SK-N-SH (cell line): ENCODE results near the gene SF3A1. TPM values are rescaled to one million over a fixed set of nuclear protein-coding genes. Genes with fewer than 3 reads are reported as not detected.

ENCODE experiments used
- CTCF ChIA-PET: fragments of 300-600, 350-600 bp; formaldehyde crosslinking; extraction: SDS; loops from one replicate; lab custom pipeline; 2021; lab: Yijun Ruan, JAX
- POLR2A ChIA-PET: fragments of 350-600 bp; sonication (Branson Sonifier 250); formaldehyde crosslinking; extraction: SDS; loops from one replicate; lab custom pipeline; 2020; ENCODE audit warnings: antibody characterized with exemption, inconsistent platforms; lab: Yijun Ruan, JAX
- DNase-seq: peaks from one replicate; pipeline ENCODE4 v3.0.0; 2012
- H2AFZ ChIP-seq: fragments of 200-600 bp; sonication (generic); 2 replicates; pipeline ENCODE4 v1.8.1; 2016; ENCODE audit warnings: antibody characterized with exemption, mild to moderate bottlenecking, low read depth
- H3F3A ChIP-seq: fragments of 200-600 bp; sonication (generic); replicated peaks from 2 replicates; pipeline ENCODE3; 2016; ENCODE audit warnings: antibody characterized with exemption, mild to moderate bottlenecking; ENCODE audit not compliant: insufficient read depth
- H3K27ac ChIP-seq, 2 experiments: fragments of 200-500 bp in 1 of 2; fragments of 200-600 bp in 1 of 2; sonication (Bioruptor generic) in 1 of 2; sonication (generic), shearing (Covaris generic) in 1 of 2; 2 replicates each; pipeline versions ENCODE4 v1.5.1 to v1.6.1; 2014 to 2016; ENCODE audit warnings: low read depth in 2 of 2, inconsistent platforms in 1 of 2, low read length in 1 of 2, mild to moderate bottlenecking in 1 of 2, mixed read lengths in 1 of 2
- H3K27me3 ChIP-seq: fragments of 200-600 bp; sonication (generic), shearing (Covaris generic); 2 replicates; pipeline ENCODE4 v1.6.1; 2016; ENCODE audit warnings: mixed run types; ENCODE audit not compliant: insufficient read depth
- H3K36me3 ChIP-seq, 2 experiments: fragments of 200-500 bp in 1 of 2; fragments of 200-600 bp in 1 of 2; sonication (Bioruptor generic) in 1 of 2; sonication (generic) in 1 of 2; replicated peaks in 1 of 2; 2 replicates each; pipeline versions ENCODE3 to v1.5.1; 2014 to 2016; ENCODE audit warnings: low read length in 1 of 2, mild to moderate bottlenecking in 1 of 2; ENCODE audit not compliant: insufficient read depth in 2 of 2, control insufficient read depth in 1 of 2
- H3K4me1 ChIP-seq, 2 experiments: fragments of 200-500 bp in 1 of 2; fragments of 200-600 bp in 1 of 2; sonication (Bioruptor generic) in 1 of 2; sonication (generic), shearing (Covaris generic) in 1 of 2; 2 replicates each; pipeline versions ENCODE4 v1.5.1 to v1.6.1; 2014 to 2016; ENCODE audit warnings: low read depth in 1 of 2, low read length in 1 of 2, mixed run types in 1 of 2; ENCODE audit not compliant: insufficient read depth in 2 of 2, control insufficient read depth in 1 of 2
- H3K4me2 ChIP-seq: fragments of 200-600 bp; sonication (generic), shearing (Covaris generic); 2 replicates; pipeline ENCODE4 v1.6.1; 2017; ENCODE audit warnings: mixed run types
- H3K4me3 ChIP-seq, 2 experiments: fragments of 200-500 bp in 1 of 2; fragments of 200-600 bp in 1 of 2; sonication (Bioruptor generic) in 1 of 2; sonication (generic), shearing (Covaris generic) in 1 of 2; 2 replicates each; pipeline versions ENCODE4 v1.5.1 to v1.8.1; 2014 to 2016; ENCODE audit warnings: low read depth in 2 of 2, inconsistent platforms in 1 of 2, low read length in 1 of 2, mild to moderate bottlenecking in 1 of 2, mixed read lengths in 1 of 2, moderate library complexity in 1 of 2
- H3K79me2 ChIP-seq: fragments of 200-600 bp; sonication (generic); 2 replicates; pipeline ENCODE4 v1.8.1; 2017; ENCODE audit warnings: mild to moderate bottlenecking; ENCODE audit not compliant: insufficient read depth
- H3K9ac ChIP-seq: fragments of 200-600 bp; sonication (generic); 2 replicates; pipeline ENCODE4 v1.6.1; 2017; ENCODE audit warnings: mixed run types
- H3K9me2 ChIP-seq: fragments of 200-600 bp; sonication (generic); 2 replicates; pipeline ENCODE4 v1.6.1; 2017; ENCODE audit warnings: mixed run types
- H3K9me3 ChIP-seq: fragments of 200-600 bp; sonication (generic); 2 replicates; pipeline ENCODE4 v1.6.1; 2017; ENCODE audit warnings: mixed run types, mild to moderate bottlenecking, moderate library complexity
- H4K20me1 ChIP-seq: fragments of 200-600 bp; sonication (generic); 2 replicates; pipeline ENCODE4 v1.6.1; 2017; ENCODE audit warnings: mild to moderate bottlenecking, mixed run types; ENCODE audit not compliant: insufficient read depth
- EP300 ChIP-seq, 2 experiments: IDR thresholded peaks; 2 replicates each; pipeline versions ENCODE4 v1.4.0 to v1.6.1; 2012; ENCODE audit warnings: borderline replicate concordance in 1 of 2, low read depth in 1 of 2, low read length in 1 of 2
- FOSL2 ChIP-seq: IDR thresholded peaks from 2 replicates; pipeline ENCODE4 v1.4.0; 2012; ENCODE audit warnings: low read depth, mild to moderate bottlenecking, moderate library complexity, borderline replicate concordance
- GATA2 ChIP-seq: sonication (generic); formaldehyde crosslinking; IDR thresholded peaks from 2 replicates; pipeline ENCODE4 v1.5.0; 2020; ENCODE audit warnings: mild to moderate bottlenecking, missing genetic modification reagents
- MAX ChIP-seq: IDR thresholded peaks from 2 replicates; pipeline ENCODE4 v1.4.0; 2012; ENCODE audit warnings: low read depth
- NFIC ChIP-seq: IDR thresholded peaks from 2 replicates; pipeline ENCODE4 v1.4.0; 2012; ENCODE audit warnings: borderline replicate concordance
- POLR2AphosphoS5 ChIP-seq: IDR thresholded peaks from 2 replicates; pipeline ENCODE4 v1.6.1; 2012; ENCODE audit warnings: low read depth, low read length
- SIN3A ChIP-seq: IDR thresholded peaks from 2 replicates; pipeline ENCODE4 v1.6.1; 2012; ENCODE audit warnings: low read depth, mild to moderate bottlenecking, low read length, moderate library complexity, borderline replicate concordance
- TAF1 ChIP-seq: IDR thresholded peaks from 2 replicates; pipeline ENCODE4 v1.6.1; 2012; ENCODE audit warnings: low read depth, mild to moderate bottlenecking, low read length, moderate library complexity, borderline replicate concordance
- TCF12 ChIP-seq: IDR thresholded peaks from 2 replicates; pipeline ENCODE4 v1.4.0; 2012
- YY1 ChIP-seq: IDR thresholded peaks from 2 replicates; pipeline ENCODE4 v1.4.0; 2012; ENCODE audit warnings: low read depth, mild to moderate bottlenecking
- WGBS: methylation state at CpG from one replicate; pipeline ENCODE4 v1.1.6; 2017; ENCODE audit warnings: low lambda C conversion rate; 5-methylcytosine and 5-hydroxymethylcytosine counted together
- polyA plus RNA-seq, 3 experiments: library from polyadenylated mRNA; depleted of rRNA; stranded (reverse); fragments of >200 nt; gene quantifications; 2 replicates each; pipeline ENCODE4 v1.2.3, GENCODE V29; 2012
- TF ChIP-seq, protein P1 (sequence below): IDR thresholded peaks from 2 replicates; pipeline ENCODE4 v1.6.1; 2012; ENCODE audit warnings: mild to moderate bottlenecking, low read depth, low read length, moderate library complexity
- TF ChIP-seq, protein P2 (sequence below): fragments of 150-350 bp; IDR thresholded peaks from 2 replicates; pipeline ENCODE4 v1.6.1; 2016; ENCODE audit warnings: mild to moderate bottlenecking, low read depth, low read length

Gene SF3A1
- polyA plus RNA-seq, 1 of the 3 experiments (the other 2 are of a cell fraction): 75.2 TPM

- no peaks in the 10 kb centered on the region; the same call in 1 of the 2 replicates for H3K79me2 ChIP-seq
- no peaks in the 10 kb centered on the region for H3K9me2 ChIP-seq
- H3F3A ChIP-seq: no peaks in the 10 kb centered on the region
- no peak overlapping the region for H2AFZ ChIP-seq
- H3K4me1 ChIP-seq: no peaks in the 10 kb centered on the region
- H4K20me1 ChIP-seq: 0 out of 2 replicates have a peak, but pooled peaks cover 6% of the 10 kb centered on the region
- no peak for TF ChIP-seq EP300 (IDR thresholded peaks at IDR 0.05; ENCODE audit: borderline replicate concordance in 1 of 2, low read depth in 1 of 2, low read length in 1 of 2)
- no peak for TF ChIP-seq NFIC
- no peak for TF ChIP-seq GATA2
- TF ChIP-seq POLR2AphosphoS5: no peak
- TF ChIP-seq YY1: no peak
- TF ChIP-seq, protein P1, sequence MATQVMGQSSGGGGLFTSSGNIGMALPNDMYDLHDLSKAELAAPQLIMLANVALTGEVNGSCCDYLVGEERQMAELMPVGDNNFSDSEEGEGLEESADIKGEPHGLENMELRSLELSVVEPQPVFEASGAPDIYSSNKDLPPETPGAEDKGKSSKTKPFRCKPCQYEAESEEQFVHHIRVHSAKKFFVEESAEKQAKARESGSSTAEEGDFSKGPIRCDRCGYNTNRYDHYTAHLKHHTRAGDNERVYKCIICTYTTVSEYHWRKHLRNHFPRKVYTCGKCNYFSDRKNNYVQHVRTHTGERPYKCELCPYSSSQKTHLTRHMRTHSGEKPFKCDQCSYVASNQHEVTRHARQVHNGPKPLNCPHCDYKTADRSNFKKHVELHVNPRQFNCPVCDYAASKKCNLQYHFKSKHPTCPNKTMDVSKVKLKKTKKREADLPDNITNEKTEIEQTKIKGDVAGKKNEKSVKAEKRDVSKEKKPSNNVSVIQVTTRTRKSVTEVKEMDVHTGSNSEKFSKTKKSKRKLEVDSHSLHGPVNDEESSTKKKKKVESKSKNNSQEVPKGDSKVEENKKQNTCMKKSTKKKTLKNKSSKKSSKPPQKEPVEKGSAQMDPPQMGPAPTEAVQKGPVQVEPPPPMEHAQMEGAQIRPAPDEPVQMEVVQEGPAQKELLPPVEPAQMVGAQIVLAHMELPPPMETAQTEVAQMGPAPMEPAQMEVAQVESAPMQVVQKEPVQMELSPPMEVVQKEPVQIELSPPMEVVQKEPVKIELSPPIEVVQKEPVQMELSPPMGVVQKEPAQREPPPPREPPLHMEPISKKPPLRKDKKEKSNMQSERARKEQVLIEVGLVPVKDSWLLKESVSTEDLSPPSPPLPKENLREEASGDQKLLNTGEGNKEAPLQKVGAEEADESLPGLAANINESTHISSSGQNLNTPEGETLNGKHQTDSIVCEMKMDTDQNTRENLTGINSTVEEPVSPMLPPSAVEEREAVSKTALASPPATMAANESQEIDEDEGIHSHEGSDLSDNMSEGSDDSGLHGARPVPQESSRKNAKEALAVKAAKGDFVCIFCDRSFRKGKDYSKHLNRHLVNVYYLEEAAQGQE: no peak
- TF ChIP-seq TAF1: no peak
- no peak for TF ChIP-seq FOSL2
- TF ChIP-seq, protein P2, sequence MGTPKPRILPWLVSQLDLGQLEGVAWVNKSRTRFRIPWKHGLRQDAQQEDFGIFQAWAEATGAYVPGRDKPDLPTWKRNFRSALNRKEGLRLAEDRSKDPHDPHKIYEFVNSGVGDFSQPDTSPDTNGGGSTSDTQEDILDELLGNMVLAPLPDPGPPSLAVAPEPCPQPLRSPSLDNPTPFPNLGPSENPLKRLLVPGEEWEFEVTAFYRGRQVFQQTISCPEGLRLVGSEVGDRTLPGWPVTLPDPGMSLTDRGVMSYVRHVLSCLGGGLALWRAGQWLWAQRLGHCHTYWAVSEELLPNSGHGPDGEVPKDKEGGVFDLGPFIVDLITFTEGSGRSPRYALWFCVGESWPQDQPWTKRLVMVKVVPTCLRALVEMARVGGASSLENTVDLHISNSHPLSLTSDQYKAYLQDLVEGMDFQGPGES: no peak
- TF ChIP-seq SIN3A: no peak
- no peak for TF ChIP-seq TCF12
- no peak for TF ChIP-seq MAX
- 88% methylated on average over 9 of the region's 11 CpGs for WGBS
- no peak for DNase-seq
- ChIA-PET POLR2A (no interaction called here), CTCF (interaction anchor here (0.7 to 1.5 kb wide), 3 partner anchors 10 to 42 kb away, joined by 3 to 5 read pairs (median 4); no protein-coding TSS in a partner anchor)
- peaks cover 0 to 51% of the 10 kb centered on the region in 2 experiments for H3K36me3 ChIP-seq
- H3K9me3 ChIP-seq: no peaks in the 10 kb centered on the region
- H3K4me2 ChIP-seq: no peak overlapping the region
- no peak overlapping the region for H3K9ac ChIP-seq
- H3K4me3 ChIP-seq: no peak overlapping the region
- H3K27me3 ChIP-seq: no peaks in the 10 kb centered on the region
- H3K27ac ChIP-seq: no peak overlapping the region
These were observed 59.3 kb downstream of the SF3A1 start for GRCh38 chr22:30297276-30297990.
